Natural killer cell (primary cell): ENCODE data around the gene LHX6. TPM values are rescaled to one million over a fixed set of nuclear protein-coding genes. Genes with fewer than 3 reads are reported as not detected.

Experiments
- ATAC-seq, 3 donors: fragments of 150-1000 bp in 2 of 3; fragments of 200-7000 bp in 1 of 3; cut with Tn5 transposase; 1 replicate in 1 of 3; 2 replicates in 2 of 3; pipeline ENCODE4 v1.10.0; 2021; ENCODE audit warnings: mild to moderate bottlenecking in 2 of 3, moderate library complexity in 2 of 3
- DNase-seq, 2 donors: peaks; one replicate each; pipeline versions ENCODE4 v3.0.0 to v3.0.0-alpha.2; 2013 to 2021; ENCODE audit warnings: mixed read lengths in 1 of 2
- H3K27ac ChIP-seq: one replicate; pipeline ENCODE4 v1.5.1; 2013; ENCODE audit warnings: mild to moderate bottlenecking, low read length
- H3K27me3 ChIP-seq: one replicate; pipeline ENCODE4 v1.6.1; 2013; ENCODE audit warnings: low read length; ENCODE audit not compliant: control insufficient read depth, insufficient read depth
- H3K36me3 ChIP-seq: one replicate; pipeline ENCODE4 v1.6.1; 2013; ENCODE audit warnings: low read length; ENCODE audit not compliant: control insufficient read depth, insufficient read depth
- H3K4me1 ChIP-seq: one replicate; pipeline ENCODE4 v1.6.1; 2013; ENCODE audit warnings: low read length; ENCODE audit not compliant: control insufficient read depth, insufficient read depth
- H3K4me3 ChIP-seq: one replicate; pipeline ENCODE4 v1.5.1; 2013; ENCODE audit warnings: low read length
- H3K9me3 ChIP-seq: one replicate; pipeline ENCODE4 v1.6.1; 2013; ENCODE audit warnings: low read length; ENCODE audit not compliant: control insufficient read depth, insufficient read depth
- H3K27ac Mint-ChIP-seq, 2 donors: one replicate each; pipeline ENCODE4 v1.8.0; 2022; ENCODE audit warnings: mild to moderate bottlenecking in 2 of 2, mixed read lengths in 2 of 2, moderate library complexity in 1 of 2
- H3K27me3 Mint-ChIP-seq, 2 donors: one replicate each; pipeline ENCODE4 v1.8.0; 2022; ENCODE audit warnings: low read depth in 2 of 2, mixed read lengths in 2 of 2
- H3K36me3 Mint-ChIP-seq: one replicate; pipeline ENCODE4 v1.8.0; 2022; ENCODE audit warnings: mixed read lengths
- H3K4me1 Mint-ChIP-seq, 2 donors: one replicate each; pipeline ENCODE4 v1.8.0; 2022; ENCODE audit warnings: mixed read lengths in 2 of 2
- H3K4me3 Mint-ChIP-seq: one replicate; pipeline ENCODE4 v1.8.0; 2022; ENCODE audit warnings: mild to moderate bottlenecking, moderate library complexity, mixed read lengths
- H3K9me3 Mint-ChIP-seq, 2 donors: one replicate each; pipeline ENCODE4 v1.8.0; 2022; ENCODE audit warnings: mixed read lengths in 2 of 2
- WGBS: methylation state at CpG from one replicate; pipeline ENCODE4 v1.1.7; 2013; ENCODE audit warnings: missing lambda C conversion rate; ENCODE audit not compliant: insufficient coverage; 5-methylcytosine and 5-hydroxymethylcytosine counted together
- intact Hi-C: fragments of 100-400 bp; cut with micrococcal nuclease; formaldehyde crosslinking; loops from one replicate; pipeline ENCODE4 v1.14.2; 2022
- total RNA-seq, 4 donors: library from RNA; stranded (reverse); fragments of 120-200 nt in 1 of 4; gene quantifications; one replicate each; pipeline versions ENCODE4 v1.2.3 to v1.2.4, GENCODE V29; 2013 to 2022
- TF ChIP-seq, protein P1 (sequence below): fragments of 200-600 bp; IDR thresholded peaks from one replicate; pipeline ENCODE4 v1.8.0; 2022; ENCODE audit warnings: antibody characterized with exemption

LHX6 gene
- total RNA-seq, 3 donors from 2014 or later (not counting 1 experiment from before 2014, with no cell fraction given), result not detected

DNA sequence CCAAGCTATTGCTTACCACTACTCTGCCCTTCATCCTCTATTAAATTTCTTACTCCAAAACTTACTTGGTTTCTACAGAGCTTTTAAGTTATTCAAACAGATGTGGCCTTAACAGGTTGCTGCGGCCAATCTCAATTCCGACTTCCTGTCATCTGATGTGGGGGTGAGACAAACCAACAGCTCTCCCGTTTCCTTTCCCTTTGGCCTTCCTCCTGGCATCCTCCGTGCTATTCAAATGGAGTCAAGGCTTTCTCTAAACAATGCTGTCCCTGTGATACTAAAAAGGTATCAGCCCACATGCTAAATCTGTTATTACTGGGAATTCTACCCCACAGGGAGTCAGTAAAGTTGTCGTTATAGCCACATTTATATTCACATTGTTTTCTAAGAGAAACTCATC, 24.0 kb upstream of the LHX6 start:
- DNase-seq (no peak), ATAC-seq (no peak)
- H3K4me3 ChIP-seq, result no peak overlapping the region
- TF ChIP-seq, protein P1, sequence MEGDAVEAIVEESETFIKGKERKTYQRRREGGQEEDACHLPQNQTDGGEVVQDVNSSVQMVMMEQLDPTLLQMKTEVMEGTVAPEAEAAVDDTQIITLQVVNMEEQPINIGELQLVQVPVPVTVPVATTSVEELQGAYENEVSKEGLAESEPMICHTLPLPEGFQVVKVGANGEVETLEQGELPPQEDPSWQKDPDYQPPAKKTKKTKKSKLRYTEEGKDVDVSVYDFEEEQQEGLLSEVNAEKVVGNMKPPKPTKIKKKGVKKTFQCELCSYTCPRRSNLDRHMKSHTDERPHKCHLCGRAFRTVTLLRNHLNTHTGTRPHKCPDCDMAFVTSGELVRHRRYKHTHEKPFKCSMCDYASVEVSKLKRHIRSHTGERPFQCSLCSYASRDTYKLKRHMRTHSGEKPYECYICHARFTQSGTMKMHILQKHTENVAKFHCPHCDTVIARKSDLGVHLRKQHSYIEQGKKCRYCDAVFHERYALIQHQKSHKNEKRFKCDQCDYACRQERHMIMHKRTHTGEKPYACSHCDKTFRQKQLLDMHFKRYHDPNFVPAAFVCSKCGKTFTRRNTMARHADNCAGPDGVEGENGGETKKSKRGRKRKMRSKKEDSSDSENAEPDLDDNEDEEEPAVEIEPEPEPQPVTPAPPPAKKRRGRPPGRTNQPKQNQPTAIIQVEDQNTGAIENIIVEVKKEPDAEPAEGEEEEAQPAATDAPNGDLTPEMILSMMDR, result no peak
- Mint-ChIP-seq H3K4me3 (no peak overlapping the region), H3K9me3 (no peaks in the 10 kb centered on the region), H3K27me3 (no peaks in the 10 kb centered on the region), H3K36me3 (peaks cover 7% of the 10 kb centered on the region), H3K27ac (peak overlapping the region; percentile 52 to 57), H3K4me1 (peaks cover 21 to 23% of the 10 kb centered on the region in 2 donors)
- H3K27me3 ChIP-seq, result no peaks in the 10 kb centered on the region
- WGBS, result 96% methylated on average over 4 of the region's 5 CpGs
- no peak overlapping the region for H3K27ac ChIP-seq
- intact Hi-C loops, result no loop called here
- peaks cover 65% of the 10 kb centered on the region for H3K36me3 ChIP-seq
- H3K9me3 ChIP-seq, result no peaks in the 10 kb centered on the region
- H3K4me1 ChIP-seq, result no peaks in the 10 kb centered on the region

- Mint-ChIP-seq H3K36me3 (peaks cover 18% of the 10 kb centered on the region), H3K9me3 (no peaks in the 10 kb centered on the region)
- intact Hi-C loops, result no loop called here
Observed at GRCh38 chr9:122251351-122251750, 22.6 kb upstream of the LHX6 start.

GRCh38 chr9:122248448-122248865, 19.7 kb upstream of the LHX6 start:
- Histone ChIP-seq H3K4me1 (no peaks in the 10 kb centered on the region), H3K36me3 (peaks cover 81% of the 10 kb centered on the region), H3K4me3 (no peak overlapping the region), H3K27ac (no peak overlapping the region), H3K9me3 (no peaks in the 10 kb centered on the region), H3K27me3 (no peaks in the 10 kb centered on the region)
- ATAC-seq (no peak), DNase-seq (no peak)
- H3K36me3 Mint-ChIP-seq, result peaks cover 39% of the 10 kb centered on the region
- intact Hi-C loops, result no loop called here
- peaks cover 5 to 20% of the 10 kb centered on the region in 2 donors for H3K4me1 Mint-ChIP-seq
- WGBS, result 94% methylated on average over 4 of the region's 5 CpGs
- no peaks in the 10 kb centered on the region for H3K9me3 Mint-ChIP-seq
- no peak overlapping the region for H3K4me3 Mint-ChIP-seq
- H3K27ac Mint-ChIP-seq, result no peak overlapping the region
- TF ChIP-seq, protein P1, result no peak
- no peaks in the 10 kb centered on the region for H3K27me3 Mint-ChIP-seq

More at GRCh38 chr9:122251351-122251750, 22.6 kb upstream of the LHX6 start:
- ATAC-seq, result no peak
- no peaks in the 10 kb centered on the region for H3K9me3 ChIP-seq
- no peaks in the 10 kb centered on the region for H3K27me3 ChIP-seq
- DNase-seq, result no peak
- H3K27ac ChIP-seq, result no peak overlapping the region
- H3K36me3 ChIP-seq, result peaks cover 68% of the 10 kb centered on the region
- no peaks in the 10 kb centered on the region for H3K4me1 ChIP-seq
- H3K4me1 Mint-ChIP-seq, result peaks cover 20 to 23% of the 10 kb centered on the region in 2 donors
- H3K27ac Mint-ChIP-seq, result peak overlapping the region; percentile 15 to 52
- H3K4me3 Mint-ChIP-seq, result no peak overlapping the region
- 96% methylated on average over 1 of the region's 2 CpGs for WGBS
- H3K4me3 ChIP-seq, result no peak overlapping the region
- TF ChIP-seq, protein P1, result no peak
- H3K27me3 Mint-ChIP-seq, result no peaks in the 10 kb centered on the region

DNA sequence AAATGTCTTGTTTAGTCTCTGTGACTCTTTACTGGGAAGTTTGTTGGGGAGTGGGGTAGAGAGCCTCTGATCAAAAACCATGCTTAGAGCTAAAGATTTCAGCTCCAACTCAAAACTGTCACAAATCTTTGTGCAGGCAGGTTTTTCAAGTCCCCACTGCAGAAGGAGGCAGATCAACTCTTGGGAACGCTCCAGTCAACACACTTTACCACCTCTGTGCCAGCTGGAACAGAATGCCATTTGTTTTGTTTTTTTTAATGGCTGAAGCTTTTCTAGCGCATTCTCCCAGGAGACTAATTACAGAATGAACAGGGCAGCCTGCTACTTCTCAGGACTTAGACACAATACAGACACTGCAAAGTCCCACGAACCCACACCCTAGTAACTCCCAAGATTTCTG, 17.9 kb upstream of the LHX6 start:
- TF ChIP-seq, protein P1, result no peak
- H3K4me3 ChIP-seq, result no peak overlapping the region
- H3K4me1 ChIP-seq, result no peaks in the 10 kb centered on the region
- peaks cover 84% of the 10 kb centered on the region for H3K36me3 ChIP-seq
- no peak overlapping the region for H3K4me3 Mint-ChIP-seq
- no peaks in the 10 kb centered on the region for H3K27me3 ChIP-seq
- no peaks in the 10 kb centered on the region for H3K9me3 Mint-ChIP-seq
- no peaks in the 10 kb centered on the region for H3K27me3 Mint-ChIP-seq
- no peaks in the 10 kb centered on the region for H3K9me3 ChIP-seq
- peaks cover 0 to 6% of the 10 kb centered on the region in 2 donors for H3K4me1 Mint-ChIP-seq
- DNase-seq, result no peak
- H3K36me3 Mint-ChIP-seq, result peaks cover 47% of the 10 kb centered on the region
- intact Hi-C loops, result no loop called here
- no peak for ATAC-seq
- peak overlapping the region in 1 of 2 donors; percentile 42 for H3K27ac Mint-ChIP-seq
- WGBS, result 100% methylated on average over 3 of the region's 3 CpGs
- H3K27ac ChIP-seq, result no peak overlapping the region
